MCF 10A (cell line): ENCODE results near the gene CMC1. TPM values are rescaled to one million over a fixed set of nuclear protein-coding genes. Genes with fewer than 3 reads are reported as not detected.
"Not testable (repeated sequence)": the region's sequence is repeated elsewhere in the genome, so short reads cannot be mapped to it uniquely, and the experiment has no call there.

Experiments
- BruUV-seq: library from RNA; stranded (reverse); fragments of 400-500 nt; replicated peaks from 2 replicates; lab custom pipeline; 2021; lab: Mats Ljungman, UMichigan
- CTCF ChIA-PET: fragments of 300-600 bp; sonication (Branson Sonifier 250); formaldehyde crosslinking; extraction: SDS; loops from one replicate; lab custom pipeline; 2021; ENCODE audit warnings: antibody characterized with exemption, inconsistent platforms; lab: Yijun Ruan, JAX
- POLR2A ChIA-PET: fragments of 300-600, 350-650 bp; sonication (Branson Sonifier 250); formaldehyde crosslinking; extraction: SDS; loops from one replicate; lab custom pipeline; 2020; ENCODE audit warnings: antibody characterized with exemption, inconsistent platforms; lab: Yijun Ruan, JAX
- DNase-seq: peaks from one replicate; pipeline ENCODE4 v3.0.0-alpha.2; 2018; ENCODE audit not compliant: unreplicated experiment
- H3K27ac Mint-ChIP-seq: one replicate; pipeline ENCODE4 v1.8.0; 2022; ENCODE audit warnings: mild to moderate bottlenecking, low read depth, mixed read lengths; ENCODE audit not compliant: unreplicated experiment
- H3K27me3 Mint-ChIP-seq: one replicate; pipeline ENCODE4 v1.8.0; 2022; ENCODE audit warnings: mixed read lengths; ENCODE audit not compliant: insufficient read depth, unreplicated experiment
- H3K36me3 Mint-ChIP-seq: one replicate; pipeline ENCODE4 v1.8.0; 2022; ENCODE audit warnings: mild to moderate bottlenecking, moderate library complexity, mixed read lengths; ENCODE audit not compliant: insufficient read depth, unreplicated experiment
- H3K4me1 Mint-ChIP-seq: one replicate; pipeline ENCODE4 v1.8.0; 2022; ENCODE audit warnings: mixed read lengths; ENCODE audit not compliant: insufficient read depth, unreplicated experiment
- H3K4me3 Mint-ChIP-seq: one replicate; pipeline ENCODE4 v1.8.0; 2022; ENCODE audit warnings: mild to moderate bottlenecking, moderate library complexity, mixed read lengths; ENCODE audit not compliant: unreplicated experiment
- H3K9me3 Mint-ChIP-seq: one replicate; pipeline ENCODE4 v1.8.0; 2022; ENCODE audit warnings: mixed read lengths; ENCODE audit not compliant: unreplicated experiment
- intact Hi-C: fragments of 100-400 bp; cut with micrococcal nuclease; formaldehyde crosslinking; loops from 2 replicates; pipeline ENCODE4 v1.14.1; 2022
- total RNA-seq: library from RNA; stranded (reverse); gene quantifications from 2 replicates; pipeline ENCODE4 v1.2.3, GENCODE V29; 2022
- TF ChIP-seq, protein P1 (sequence below): fragments of 200-600 bp; IDR thresholded peaks from one replicate; pipeline ENCODE4 v1.8.0; 2022; ENCODE audit warnings: antibody characterized with exemption, mild to moderate bottlenecking; ENCODE audit not compliant: unreplicated experiment

The CMC1 gene
- total RNA-seq, 1 experiment from 2014 or later = 31.9 TPM

DNA sequence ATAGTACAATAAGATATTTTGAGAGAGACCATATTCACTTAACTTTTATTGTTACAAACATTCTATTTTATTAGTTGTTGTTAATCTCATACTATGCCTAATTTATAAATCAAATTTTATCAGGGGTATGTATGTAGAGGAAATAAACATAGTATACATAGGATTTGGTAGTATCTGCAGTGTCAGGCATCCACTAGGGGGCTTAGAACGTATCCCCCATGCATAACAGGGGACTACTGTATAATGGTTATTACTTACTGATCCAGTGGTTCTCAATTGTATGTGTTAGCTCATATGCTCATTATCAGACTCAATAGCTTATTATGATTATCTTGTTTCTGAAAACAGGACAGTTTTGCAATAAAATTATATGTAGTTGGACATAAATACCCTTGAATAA is 27.6 kb downstream of the CMC1 start:
- Mint-ChIP-seq H3K4me3 (no peak overlapping the region), H3K27ac (no peak overlapping the region), H3K36me3 (peaks cover 15% of the 10 kb centered on the region), H3K4me1 (peaks cover 6% of the 10 kb centered on the region), H3K27me3 (no peaks in the 10 kb centered on the region), H3K9me3 (peaks cover 22% of the 10 kb centered on the region)
- TF ChIP-seq, protein P1, sequence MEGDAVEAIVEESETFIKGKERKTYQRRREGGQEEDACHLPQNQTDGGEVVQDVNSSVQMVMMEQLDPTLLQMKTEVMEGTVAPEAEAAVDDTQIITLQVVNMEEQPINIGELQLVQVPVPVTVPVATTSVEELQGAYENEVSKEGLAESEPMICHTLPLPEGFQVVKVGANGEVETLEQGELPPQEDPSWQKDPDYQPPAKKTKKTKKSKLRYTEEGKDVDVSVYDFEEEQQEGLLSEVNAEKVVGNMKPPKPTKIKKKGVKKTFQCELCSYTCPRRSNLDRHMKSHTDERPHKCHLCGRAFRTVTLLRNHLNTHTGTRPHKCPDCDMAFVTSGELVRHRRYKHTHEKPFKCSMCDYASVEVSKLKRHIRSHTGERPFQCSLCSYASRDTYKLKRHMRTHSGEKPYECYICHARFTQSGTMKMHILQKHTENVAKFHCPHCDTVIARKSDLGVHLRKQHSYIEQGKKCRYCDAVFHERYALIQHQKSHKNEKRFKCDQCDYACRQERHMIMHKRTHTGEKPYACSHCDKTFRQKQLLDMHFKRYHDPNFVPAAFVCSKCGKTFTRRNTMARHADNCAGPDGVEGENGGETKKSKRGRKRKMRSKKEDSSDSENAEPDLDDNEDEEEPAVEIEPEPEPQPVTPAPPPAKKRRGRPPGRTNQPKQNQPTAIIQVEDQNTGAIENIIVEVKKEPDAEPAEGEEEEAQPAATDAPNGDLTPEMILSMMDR = no peak
- no peak for DNase-seq
- ChIA-PET CTCF (interaction anchor here (0.6 to 2.7 kb wide), 12 partner anchors 9 to 1233 kb away, joined by 3 to 13 read pairs (median 3); no protein-coding TSS in a partner anchor), POLR2A (no interaction called here)
- intact Hi-C loops = no loop called here
- BruUV-seq = no TSS peak

DNA sequence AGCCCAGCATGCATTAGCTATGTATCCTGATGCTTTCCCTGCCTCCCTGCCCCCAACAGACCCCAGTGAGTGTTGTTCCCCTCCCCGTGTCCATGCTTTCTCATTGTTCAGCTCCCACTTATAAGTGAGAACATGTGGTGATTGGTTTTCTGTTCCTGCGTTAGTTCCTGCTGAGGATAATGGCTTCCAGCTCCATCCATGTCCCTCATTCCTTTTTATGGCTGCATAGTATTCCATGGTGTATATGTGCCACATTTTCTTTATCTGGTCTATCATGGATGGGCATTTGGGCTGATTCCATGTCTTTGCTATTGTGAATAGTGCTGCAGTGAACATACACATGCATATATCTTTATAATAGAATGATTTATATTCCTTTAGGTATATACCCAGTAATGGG is 28.5 kb downstream of the CMC1 start:
- H3K27me3 Mint-ChIP-seq, H3K27ac Mint-ChIP-seq, BruUV-seq, POLR2A ChIA-PET, H3K4me3 Mint-ChIP-seq, DNase-seq, intact Hi-C loops, H3K4me1 Mint-ChIP-seq: not testable (repeated sequence)
- Mint-ChIP-seq H3K36me3 (peaks cover 22% of the 10 kb centered on the region), H3K9me3 (peaks cover 31% of the 10 kb centered on the region)
- CTCF ChIA-PET = interaction anchor here (0.7 to 0.9 kb wide), 3 partner anchors 10 to 547 kb away, joined by 3 to 5 read pairs (median 3); no protein-coding TSS in a partner anchor

DNA sequence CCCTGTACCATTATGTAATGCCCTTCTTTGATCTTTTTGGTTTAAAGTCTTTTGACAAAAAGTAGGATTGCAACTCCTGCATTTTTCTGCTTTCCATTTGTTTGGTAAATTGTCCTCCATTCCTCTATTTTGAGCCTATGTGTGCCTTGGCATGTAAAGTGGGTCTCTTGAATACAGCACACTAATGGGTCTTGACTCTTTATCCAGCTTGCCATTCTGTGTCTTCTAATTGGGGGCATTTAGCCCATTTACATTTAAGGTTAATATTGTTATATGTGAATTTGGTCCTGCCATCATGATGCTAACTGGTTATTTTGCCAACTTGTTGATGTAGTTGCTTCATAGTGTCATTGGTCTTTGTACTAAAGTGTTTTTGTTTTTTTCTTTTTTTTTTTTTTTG is 32.4 kb downstream of the CMC1 start:
- TF ChIP-seq, protein P1 = no peak
- Mint-ChIP-seq H3K27me3 (no peaks in the 10 kb centered on the region), H3K4me1 (no peaks in the 10 kb centered on the region), H3K36me3 (peaks cover 22% of the 10 kb centered on the region), H3K4me3 (no peak overlapping the region), H3K9me3 (peaks cover 31% of the 10 kb centered on the region), H3K27ac (no peak overlapping the region)
- no TSS peak for BruUV-seq
- no peak for DNase-seq
- ChIA-PET POLR2A (no interaction called here), CTCF (interaction anchor here (1.8 kb wide), 1 partner anchor 562 kb away, joined by 10 read pairs; no protein-coding TSS in a partner anchor)
- intact Hi-C loops = no loop called here

DNA sequence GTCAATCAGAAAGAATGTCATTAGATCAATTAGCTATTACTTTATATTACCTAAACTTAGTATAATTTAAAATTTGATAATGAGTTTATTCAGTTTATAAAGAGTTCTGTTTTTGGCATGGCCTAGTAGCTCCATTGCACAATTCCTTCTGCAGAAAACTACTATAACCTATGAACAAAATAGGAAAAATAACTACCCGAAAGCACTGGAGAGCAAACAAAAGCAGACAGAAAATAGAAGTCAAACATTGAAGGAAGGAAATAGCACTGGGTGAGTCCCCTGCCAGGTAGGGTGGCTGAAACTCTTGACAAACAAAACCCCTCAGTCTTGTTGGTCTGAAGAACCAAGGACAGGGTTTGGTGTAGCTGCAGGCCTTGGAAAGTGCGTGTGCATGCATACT is 37.5 kb downstream of the CMC1 start:
- H3K9me3 Mint-ChIP-seq = peaks cover 10% of the 10 kb centered on the region

More for the DNA sequence above, 37.5 kb downstream of the CMC1 start:
- TF ChIP-seq, protein P1 = no peak
- intact Hi-C loops = no loop called here
- Mint-ChIP-seq H3K4me3 (no peak overlapping the region), H3K4me1 (peaks cover under 1% of the 10 kb centered on the region), H3K27me3 (no peaks in the 10 kb centered on the region), H3K27ac (no peak overlapping the region), H3K36me3 (peaks cover 7% of the 10 kb centered on the region)
- POLR2A ChIA-PET = interaction anchor here (0.5 to 0.9 kb wide), 2 partner anchors 18 to 43 kb away, joined by 3 read pairs; no protein-coding TSS in a partner anchor
- CTCF ChIA-PET = interaction anchor here (0.7 to 2.5 kb wide), 3 partner anchors 9 to 558 kb away, joined by 3 to 8 read pairs (median 3); partner anchors contain the start of gene EOMES
- no peak for DNase-seq
- no TSS peak for BruUV-seq
